GM12891 (cell line): Measurements from ENCODE around the gene ARMH1.

ENCODE experiments used
- POLR2A ChIP-seq: IDR thresholded peaks from 2 replicates; pipeline ENCODE4 v1.6.1; 2011; ENCODE audit warnings: low read depth, low read length, control low read depth
- POLR2AphosphoS5 ChIP-seq: IDR thresholded peaks from 2 replicates; pipeline ENCODE4 v1.6.1; 2011; ENCODE audit warnings: low read depth, low read length, control low read depth
- TAF1 ChIP-seq: IDR thresholded peaks from 2 replicates; pipeline ENCODE4 v1.6.1; 2011; ENCODE audit warnings: low read depth, low read length, control low read depth

GRCh38 chr1:44707112-44707881, 32.8 kb downstream of the ARMH1 start:
- TF ChIP-seq POLR2A (no peak), POLR2AphosphoS5 (no peak), TAF1 (no peak)
